HEK293T (cell line): ENCODE data around the gene TFDP1.

Experiments used
- CTCF ChIA-PET: fragments of 350-600 bp; formaldehyde crosslinking; extraction: SDS; loops from one replicate; lab custom pipeline; 2021; ENCODE audit warnings: antibody characterized with exemption, inconsistent platforms; lab: Yijun Ruan, JAX
- POLR2A ChIA-PET: fragments of 350-600 bp; formaldehyde crosslinking; extraction: SDS; loops from one replicate; lab custom pipeline; 2020; ENCODE audit warnings: antibody characterized with exemption, inconsistent platforms; lab: Yijun Ruan, JAX
- DNase-seq: peaks from one replicate; pipeline ENCODE4 v3.0.0; 2012; ENCODE audit warnings: mixed read lengths; ENCODE audit errors: extremely low spot score
- ARNT ChIP-seq: fragments of 450-650 bp; IDR thresholded peaks from 2 replicates; pipeline ENCODE4 v1.6.1; 2017; ENCODE audit warnings: mild to moderate bottlenecking
- BHLHE40 ChIP-seq: fragments of 450-650 bp; IDR thresholded peaks from 2 replicates; pipeline ENCODE4 v1.6.1; 2016; ENCODE audit warnings: mild to moderate bottlenecking, moderate library complexity, borderline replicate concordance
- CTBP1 ChIP-seq: fragments of 450-650 bp; IDR thresholded peaks from 2 replicates; pipeline ENCODE4 v1.6.1; 2016; ENCODE audit warnings: borderline replicate concordance
- ELF4 ChIP-seq: fragments of 450-650 bp; IDR thresholded peaks from 2 replicates; pipeline ENCODE4 v1.6.1; 2017; ENCODE audit warnings: antibody characterized with exemption
- FOXA1 ChIP-seq: fragments of 450-650 bp; IDR thresholded peaks from 2 replicates; pipeline ENCODE4 v1.6.1; 2016; ENCODE audit warnings: mild to moderate bottlenecking
- FOXK2 ChIP-seq: fragments of 450-650 bp; IDR thresholded peaks from 2 replicates; pipeline ENCODE4 v1.6.1; 2016; ENCODE audit warnings: mild to moderate bottlenecking
- FOXM1 ChIP-seq: fragments of 450-650 bp; IDR thresholded peaks from 2 replicates; pipeline ENCODE4 v1.6.1; 2017; ENCODE audit warnings: mild to moderate bottlenecking, borderline replicate concordance
- HDGF ChIP-seq: fragments of 450-650 bp; IDR thresholded peaks from 2 replicates; pipeline ENCODE4 v1.6.1; 2017; ENCODE audit warnings: antibody characterized with exemption, borderline replicate concordance
- L3MBTL2 ChIP-seq: fragments of 450-650 bp; conservative IDR thresholded peaks from 2 replicates; pipeline ENCODE4 v1.6.1; 2016; ENCODE audit warnings: mild to moderate bottlenecking
- LEF1 ChIP-seq: fragments of 450-650 bp; IDR thresholded peaks from 2 replicates; pipeline ENCODE4 v1.6.1; 2017; ENCODE audit warnings: mild to moderate bottlenecking, borderline replicate concordance
- NFRKB ChIP-seq: fragments of 450-650 bp; IDR thresholded peaks from 2 replicates; pipeline ENCODE4 v1.6.1; 2016; ENCODE audit warnings: mild to moderate bottlenecking, moderate library complexity
- SP1 ChIP-seq: fragments of 450-650 bp; IDR thresholded peaks from 2 replicates; pipeline ENCODE4 v1.6.1; 2017
- SUZ12 ChIP-seq: fragments of 450-650 bp; IDR thresholded peaks from 2 replicates; pipeline ENCODE4 v1.6.1; 2016; ENCODE audit warnings: mild to moderate bottlenecking
- TARDBP ChIP-seq: fragments of 450-650 bp; IDR thresholded peaks from 2 replicates; pipeline ENCODE4 v1.6.1; 2016
- ZNF384 ChIP-seq: fragments of 450-650 bp; IDR thresholded peaks from 2 replicates; pipeline ENCODE4 v1.6.1; 2016
- TF ChIP-seq, protein P1 (sequence below): fragments of 450-650 bp; IDR thresholded peaks from 2 replicates; pipeline ENCODE4 v1.6.1; 2016

Gene TFDP1

DNA sequence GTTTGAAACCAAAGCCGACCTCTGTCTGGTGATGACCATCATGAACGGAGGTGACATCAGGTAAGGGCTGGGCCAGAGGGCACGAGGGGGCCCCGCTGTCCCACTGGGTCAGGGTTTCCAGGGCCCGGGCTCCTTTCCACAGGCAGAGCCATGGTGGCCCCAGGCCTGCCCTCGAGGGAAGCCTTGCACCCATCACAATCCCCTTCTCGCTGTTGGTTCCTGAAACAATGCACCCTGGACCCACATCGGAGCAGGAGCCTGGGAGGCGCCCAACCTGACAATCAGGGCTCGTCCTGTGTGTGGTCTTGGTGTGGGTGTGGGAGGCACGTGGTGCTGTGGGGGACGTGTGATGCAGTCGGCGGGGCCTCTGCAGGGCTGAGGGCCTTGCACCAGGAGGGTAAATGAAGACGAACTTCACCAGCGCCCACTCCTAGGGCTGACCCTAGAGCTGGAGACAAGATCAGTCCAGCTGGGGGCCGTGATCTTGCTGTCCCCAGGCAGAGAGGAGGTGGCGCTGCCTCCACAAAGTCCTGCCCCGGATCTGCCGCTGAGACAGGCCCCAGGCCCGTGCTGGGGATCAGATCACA lies 85.3 kb downstream of the TFDP1 start:
- POLR2A ChIA-PET, result no interaction called here
- DNase-seq, result no peak
- CTCF ChIA-PET, result no interaction called here
- TF ChIP-seq BHLHE40 (no peak), LEF1 (no peak), TARDBP (no peak), L3MBTL2 (no peak), SUZ12 (no peak), FOXA1 (no peak), ELF4 (no peak), SP1 (no peak), FOXK2 (no peak), ZNF384 (no peak), HDGF (no peak), ARNT (no peak), CTBP1 (no peak), FOXM1 (no peak), NFRKB (no peak)
- TF ChIP-seq, protein P1, sequence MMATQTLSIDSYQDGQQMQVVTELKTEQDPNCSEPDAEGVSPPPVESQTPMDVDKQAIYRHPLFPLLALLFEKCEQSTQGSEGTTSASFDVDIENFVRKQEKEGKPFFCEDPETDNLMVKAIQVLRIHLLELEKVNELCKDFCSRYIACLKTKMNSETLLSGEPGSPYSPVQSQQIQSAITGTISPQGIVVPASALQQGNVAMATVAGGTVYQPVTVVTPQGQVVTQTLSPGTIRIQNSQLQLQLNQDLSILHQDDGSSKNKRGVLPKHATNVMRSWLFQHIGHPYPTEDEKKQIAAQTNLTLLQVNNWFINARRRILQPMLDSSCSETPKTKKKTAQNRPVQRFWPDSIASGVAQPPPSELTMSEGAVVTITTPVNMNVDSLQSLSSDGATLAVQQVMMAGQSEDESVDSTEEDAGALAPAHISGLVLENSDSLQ, result no peak

- ChIA-PET POLR2A (no interaction called here), CTCF (no interaction called here)
- no peak for DNase-seq
- TF ChIP-seq, protein P1, result no peak
- TF ChIP-seq NFRKB (no peak), LEF1 (no peak), FOXA1 (no peak)
Observed at GRCh38 chr13:113670541-113670940, 86.0 kb downstream of the TFDP1 start.

DNA sequence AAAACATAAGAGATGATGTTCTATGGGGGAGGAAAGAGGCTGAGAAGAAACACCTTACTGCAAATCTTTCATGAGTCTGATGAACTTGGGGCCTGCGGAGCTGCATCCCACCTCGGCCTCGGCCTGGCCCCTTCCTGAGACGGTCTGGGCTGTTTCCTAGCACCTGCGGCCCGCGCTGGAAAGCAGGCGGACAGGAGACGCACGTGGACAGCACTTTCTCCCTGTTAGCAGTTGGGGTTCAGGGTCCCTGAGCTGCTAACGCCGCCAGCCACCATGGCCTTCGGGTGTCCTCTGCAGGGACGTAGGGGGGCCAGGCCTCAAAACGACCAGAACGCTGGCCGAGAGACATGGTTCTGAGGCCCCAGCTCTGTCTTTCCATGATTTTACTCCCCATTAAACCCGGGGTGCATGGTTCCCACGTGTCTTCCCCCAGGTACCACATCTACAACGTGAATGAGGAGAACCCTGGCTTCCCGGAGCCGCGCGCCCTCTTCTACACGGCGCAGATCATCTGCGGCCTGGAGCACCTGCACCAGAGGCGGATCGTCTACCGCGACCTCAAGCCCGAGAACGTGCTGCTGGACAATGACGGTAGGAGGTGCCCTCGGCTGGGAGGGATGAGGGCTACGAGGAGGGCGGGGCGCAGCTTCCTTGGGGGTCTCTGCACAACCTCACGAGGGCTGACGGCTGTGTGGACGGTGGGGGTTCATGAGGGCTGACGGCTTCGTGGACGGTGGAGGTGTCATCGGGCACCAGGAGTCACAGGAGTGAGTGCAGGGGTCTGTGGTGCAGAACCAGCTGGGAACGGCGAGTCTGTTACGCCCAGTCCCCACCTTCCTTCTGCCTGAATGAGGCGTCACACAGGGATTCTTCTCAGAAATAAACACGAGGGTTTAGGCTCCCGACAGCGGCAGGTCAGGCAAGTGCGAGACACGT lies 86.8 kb downstream of the TFDP1 start:
- CTCF ChIA-PET, result interaction anchor here (0.6 kb wide), 1 partner anchor 53 kb away, joined by 3 read pairs; no protein-coding TSS in a partner anchor
- POLR2A ChIA-PET, result no interaction called here
- no peak for DNase-seq
- TF ChIP-seq SP1, result no peak
- no peak for TF ChIP-seq BHLHE40
- no peak for TF ChIP-seq LEF1
- no peak for TF ChIP-seq ZNF384
- no peak for TF ChIP-seq CTBP1
- TF ChIP-seq, protein P1, result no peak
- no peak for TF ChIP-seq TARDBP
- no peak for TF ChIP-seq FOXA1
- TF ChIP-seq NFRKB, result no peak
- no peak for TF ChIP-seq ARNT
- TF ChIP-seq ELF4, result no peak
- no peak for TF ChIP-seq FOXM1
- TF ChIP-seq SUZ12, result no peak

DNA sequence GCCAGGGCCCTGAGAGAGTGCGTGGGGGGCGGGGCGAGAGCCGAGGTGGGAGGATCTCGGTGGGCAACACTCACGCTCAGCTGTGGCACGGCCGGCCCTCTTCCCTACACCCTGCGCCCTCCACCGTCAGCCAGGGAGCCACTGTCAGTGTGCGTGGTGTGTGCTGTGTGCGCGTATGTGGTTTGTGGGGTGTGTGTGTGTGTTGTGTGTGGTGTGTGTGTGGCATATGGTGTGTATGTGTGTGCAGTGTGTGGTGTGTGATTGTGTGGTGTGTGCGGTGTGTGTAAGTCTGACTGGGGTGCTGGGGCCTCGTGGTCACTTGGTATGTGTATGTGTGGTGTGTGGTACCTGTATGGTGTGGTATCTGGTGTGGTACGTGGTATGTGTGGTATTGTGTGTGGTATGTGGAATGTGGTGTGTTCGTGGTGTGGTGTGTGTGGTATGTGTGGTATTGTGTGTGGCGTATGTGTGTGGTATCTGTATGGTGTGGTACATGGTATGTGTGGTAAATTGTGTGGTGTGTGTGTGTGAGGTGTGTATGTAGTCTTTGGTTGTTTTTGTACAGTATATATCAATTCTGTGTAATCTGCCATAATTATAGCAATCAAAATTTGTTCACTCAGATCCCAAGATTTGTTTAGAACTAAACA lies 87.6 kb downstream of the TFDP1 start:
- CTCF ChIA-PET, result no interaction called here

More for the DNA sequence above, 87.6 kb downstream of the TFDP1 start:
- TF ChIP-seq BHLHE40 (no peak), SP1 (no peak), ELF4 (no peak), LEF1 (no peak), ZNF384 (no peak), FOXA1 (no peak), HDGF (no peak), FOXK2 (no peak), NFRKB (no peak), SUZ12 (no peak)
- TF ChIP-seq, protein P1, result no peak
- DNase-seq, result no peak
- POLR2A ChIA-PET, result no interaction called here
